Trophoblast cell (in vitro differentiated cells and primary cell): ENCODE data around the gene URB1.

Experiments used
- DNase-seq, 2 donors: peaks; one replicate each; pipeline ENCODE4 v3.0.0-alpha.2; 2016
- H2AFZ ChIP-seq: 2 replicates; pipeline ENCODE4 v1.6.1; 2013; ENCODE audit warnings: low read length, moderate library complexity, mild to moderate bottlenecking; ENCODE audit not compliant: insufficient read depth, poor library complexity
- H2AK5ac ChIP-seq: 2 replicates; pipeline ENCODE4 v1.6.1; 2013; ENCODE audit warnings: mild to moderate bottlenecking, low read length
- H2BK120ac ChIP-seq: 2 replicates; pipeline ENCODE4 v1.6.1; 2013; ENCODE audit warnings: low read length, mild to moderate bottlenecking, moderate library complexity; ENCODE audit not compliant: insufficient read depth, poor library complexity
- H2BK12ac ChIP-seq: 2 replicates; pipeline ENCODE4 v1.6.1; 2013; ENCODE audit warnings: mild to moderate bottlenecking, low read length, moderate library complexity
- H2BK5ac ChIP-seq: 2 replicates; pipeline ENCODE4 v1.6.1; 2013; ENCODE audit warnings: low read length, low read depth, moderate library complexity, mild to moderate bottlenecking; ENCODE audit not compliant: poor library complexity
- H3K14ac ChIP-seq: 2 replicates; pipeline ENCODE4 v1.6.1; 2013; ENCODE audit warnings: mild to moderate bottlenecking, low read length
- H3K18ac ChIP-seq: 2 replicates; pipeline ENCODE4 v1.6.1; 2013; ENCODE audit warnings: mild to moderate bottlenecking, low read length
- H3K23ac ChIP-seq: 2 replicates; pipeline ENCODE4 v1.6.1; 2013; ENCODE audit warnings: low read length
- H3K27ac ChIP-seq: 2 replicates; pipeline ENCODE4 v1.5.1; 2013; ENCODE audit warnings: low read depth, mild to moderate bottlenecking, inconsistent platforms, low read length, moderate library complexity
- H3K27me3 ChIP-seq: 2 replicates; pipeline ENCODE4 v1.6.1; 2013; ENCODE audit warnings: inconsistent platforms, mild to moderate bottlenecking, low read length, moderate library complexity; ENCODE audit not compliant: insufficient read depth
- H3K36me3 ChIP-seq, 2 experiments: 1 replicate in 1 of 2; 2 replicates in 1 of 2; pipeline ENCODE4 v1.6.1; 2013; ENCODE audit warnings: low read length in 2 of 2, mild to moderate bottlenecking in 2 of 2, moderate library complexity in 1 of 2; ENCODE audit not compliant: insufficient read depth in 2 of 2, control insufficient read depth in 1 of 2
- H3K4ac ChIP-seq: 2 replicates; pipeline ENCODE4 v1.6.1; 2013; ENCODE audit warnings: low read depth, mild to moderate bottlenecking, low read length, moderate library complexity
- H3K4me1 ChIP-seq, 2 experiments: 1 replicate in 1 of 2; 2 replicates in 1 of 2; pipeline ENCODE4 v1.6.1; 2013; ENCODE audit warnings: low read length in 2 of 2, mild to moderate bottlenecking in 2 of 2, moderate library complexity in 1 of 2; ENCODE audit not compliant: insufficient read depth in 2 of 2, control insufficient read depth in 1 of 2
- H3K4me2 ChIP-seq: 2 replicates; pipeline ENCODE4 v1.6.1; 2013; ENCODE audit warnings: inconsistent platforms, mild to moderate bottlenecking, low read length, moderate library complexity
- H3K4me3 ChIP-seq: 2 replicates; pipeline ENCODE4 v1.5.1; 2013; ENCODE audit warnings: mild to moderate bottlenecking, low read depth, low read length, inconsistent platforms
- H3K79me1 ChIP-seq: one replicate; pipeline ENCODE4 v1.6.1; 2013; ENCODE audit warnings: low read length
- H3K79me2 ChIP-seq: 2 replicates; pipeline ENCODE4 v1.6.1; 2013; ENCODE audit warnings: low read length, mild to moderate bottlenecking; ENCODE audit not compliant: control insufficient read depth, insufficient read depth, poor library complexity
- H3K9ac ChIP-seq: 2 replicates; pipeline ENCODE4 v1.6.1; 2013; ENCODE audit warnings: mild to moderate bottlenecking, low read length
- H3K9me3 ChIP-seq: 2 replicates; pipeline ENCODE4 v1.6.1; 2013; ENCODE audit warnings: low read depth, mild to moderate bottlenecking, control low read depth, inconsistent platforms, low read length; ENCODE audit not compliant: insufficient read depth
- H4K12ac ChIP-seq: 2 replicates; pipeline ENCODE4 v1.6.1; 2013; ENCODE audit warnings: low read depth, mild to moderate bottlenecking, low read length, moderate library complexity
- H4K8ac ChIP-seq: 2 replicates; pipeline ENCODE4 v1.6.1; 2013; ENCODE audit warnings: low read depth, mild to moderate bottlenecking, low read length, moderate library complexity
- H4K91ac ChIP-seq: one replicate; pipeline ENCODE4 v1.6.1; 2013; ENCODE audit warnings: low read depth, mild to moderate bottlenecking, low read length, moderate library complexity
- WGBS: extraction: QIAGEN DNeasy Blood & Tissue Kit; methylation state at CpG from one replicate; pipeline ENCODE4 v1.1.7; 2013; ENCODE audit warnings: missing lambda C conversion rate; ENCODE audit not compliant: insufficient read length, insufficient coverage; ENCODE audit errors: extremely low coverage; 5-methylcytosine and 5-hydroxymethylcytosine counted together

Gene URB1

DNA sequence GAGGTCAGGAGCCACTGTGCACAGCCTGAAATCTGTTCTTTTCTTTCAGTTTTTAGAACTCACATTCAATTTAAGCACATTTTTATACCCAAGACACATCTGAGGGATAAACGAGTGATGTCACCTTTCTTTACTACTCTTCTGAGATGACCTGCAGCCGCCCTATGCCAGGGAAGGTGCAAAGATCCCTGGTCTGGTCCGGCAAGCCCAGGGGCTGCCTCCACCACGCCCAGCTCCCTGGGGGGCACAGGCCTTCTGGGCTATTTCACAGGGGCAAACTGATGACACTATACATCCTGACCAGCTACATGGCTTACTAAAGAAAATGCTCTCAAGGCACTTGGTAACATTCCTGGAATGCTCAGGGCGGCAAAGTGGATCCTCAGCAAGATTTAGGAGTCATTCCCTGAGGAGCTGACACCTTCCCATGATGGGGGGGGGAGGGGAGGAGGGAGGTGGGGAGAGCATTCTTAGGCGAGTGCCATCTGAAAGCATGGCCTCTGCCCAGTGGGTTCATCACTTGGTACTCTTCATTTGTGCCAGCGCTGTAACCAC is 82.8 kb downstream of the URB1 start:
- peaks cover 15 to 24% of the 10 kb centered on the region in 2 experiments for H3K36me3 ChIP-seq
- no peak overlapping the region for H3K9ac ChIP-seq
- H2AK5ac ChIP-seq = no peak overlapping the region
- H2BK120ac ChIP-seq = no peak overlapping the region
- peaks cover 0 to 8% of the 10 kb centered on the region in 2 experiments for H3K4me1 ChIP-seq
- H3K14ac ChIP-seq = no peak overlapping the region
- no peak overlapping the region for H2AFZ ChIP-seq
- no peak overlapping the region for H3K18ac ChIP-seq
- H3K4me3 ChIP-seq = no peak overlapping the region
- H3K27me3 ChIP-seq = no peaks in the 10 kb centered on the region
- no peak for DNase-seq
- no peak overlapping the region for H4K91ac ChIP-seq
- no peak overlapping the region for H3K4me2 ChIP-seq
- H3K9me3 ChIP-seq = peaks cover 3% of the 10 kb centered on the region
- H2BK12ac ChIP-seq = no peak overlapping the region
- no peak overlapping the region for H4K12ac ChIP-seq
- no peaks in the 10 kb centered on the region for H3K79me2 ChIP-seq
- H4K8ac ChIP-seq = no peak overlapping the region
- H3K79me1 ChIP-seq = no peaks in the 10 kb centered on the region
- no peak overlapping the region for H3K4ac ChIP-seq
- H3K27ac ChIP-seq = no peak overlapping the region
- no peak overlapping the region for H2BK5ac ChIP-seq
- H3K23ac ChIP-seq = no peak overlapping the region
- WGBS = no CpG with 5 or more reads among the region's 7 CpGs

GRCh38 chr21:32308696-32309095 is 84.1 kb downstream of the URB1 start:
- no peak overlapping the region for H2BK120ac ChIP-seq
- no peaks in the 10 kb centered on the region for H3K79me1 ChIP-seq
- no CpG with 5 or more reads among the region's 10 CpGs for WGBS
- no peak overlapping the region for H3K23ac ChIP-seq
- no peak overlapping the region for H2AFZ ChIP-seq
- no peak overlapping the region for H2AK5ac ChIP-seq
- no peak overlapping the region for H3K4me3 ChIP-seq
- no peak overlapping the region for H4K91ac ChIP-seq
- no peaks in the 10 kb centered on the region for H3K27me3 ChIP-seq
- H2BK5ac ChIP-seq = no peak overlapping the region
- H3K18ac ChIP-seq = no peak overlapping the region
- no peak for DNase-seq
- no peak overlapping the region for H3K4me2 ChIP-seq
- H3K14ac ChIP-seq = no peak overlapping the region
- peaks cover 9 to 18% of the 10 kb centered on the region in 2 experiments for H3K36me3 ChIP-seq
- peaks cover 0 to 8% of the 10 kb centered on the region in 2 experiments for H3K4me1 ChIP-seq
- H4K8ac ChIP-seq = no peak overlapping the region
- H4K12ac ChIP-seq = no peak overlapping the region
- no peak overlapping the region for H3K27ac ChIP-seq
- no peaks in the 10 kb centered on the region for H3K79me2 ChIP-seq
- H3K9me3 ChIP-seq = no peaks in the 10 kb centered on the region
- no peak overlapping the region for H3K4ac ChIP-seq
- no peak overlapping the region for H2BK12ac ChIP-seq
- no peak overlapping the region for H3K9ac ChIP-seq

- Histone ChIP-seq H2AK5ac (no peak overlapping the region), H3K27ac (no peak overlapping the region), H3K4ac (no peak overlapping the region), H2AFZ (no peak overlapping the region), H3K14ac (no peak overlapping the region), H4K91ac (no peak overlapping the region), H3K23ac (no peak overlapping the region), H3K18ac (no peak overlapping the region), H4K12ac (no peak overlapping the region), H4K8ac (no peak overlapping the region), H3K9ac (no peak overlapping the region), H3K4me1 (peaks cover 0 to 8% of the 10 kb centered on the region in 2 experiments), H3K27me3 (no peaks in the 10 kb centered on the region), H2BK5ac (no peak overlapping the region), H3K79me1 (no peaks in the 10 kb centered on the region), H2BK12ac (no peak overlapping the region), H2BK120ac (no peak overlapping the region), H3K36me3 (peaks cover 9 to 16% of the 10 kb centered on the region in 2 experiments), H3K9me3 (no peaks in the 10 kb centered on the region), H3K79me2 (no peaks in the 10 kb centered on the region), H3K4me3 (no peak overlapping the region), H3K4me2 (no peak overlapping the region)
- DNase-seq = no peak
- no CpG with 5 or more reads among the region's 4 CpGs for WGBS
Observed at GRCh38 chr21:32307706-32308105, 85.1 kb downstream of the URB1 start.

DNA sequence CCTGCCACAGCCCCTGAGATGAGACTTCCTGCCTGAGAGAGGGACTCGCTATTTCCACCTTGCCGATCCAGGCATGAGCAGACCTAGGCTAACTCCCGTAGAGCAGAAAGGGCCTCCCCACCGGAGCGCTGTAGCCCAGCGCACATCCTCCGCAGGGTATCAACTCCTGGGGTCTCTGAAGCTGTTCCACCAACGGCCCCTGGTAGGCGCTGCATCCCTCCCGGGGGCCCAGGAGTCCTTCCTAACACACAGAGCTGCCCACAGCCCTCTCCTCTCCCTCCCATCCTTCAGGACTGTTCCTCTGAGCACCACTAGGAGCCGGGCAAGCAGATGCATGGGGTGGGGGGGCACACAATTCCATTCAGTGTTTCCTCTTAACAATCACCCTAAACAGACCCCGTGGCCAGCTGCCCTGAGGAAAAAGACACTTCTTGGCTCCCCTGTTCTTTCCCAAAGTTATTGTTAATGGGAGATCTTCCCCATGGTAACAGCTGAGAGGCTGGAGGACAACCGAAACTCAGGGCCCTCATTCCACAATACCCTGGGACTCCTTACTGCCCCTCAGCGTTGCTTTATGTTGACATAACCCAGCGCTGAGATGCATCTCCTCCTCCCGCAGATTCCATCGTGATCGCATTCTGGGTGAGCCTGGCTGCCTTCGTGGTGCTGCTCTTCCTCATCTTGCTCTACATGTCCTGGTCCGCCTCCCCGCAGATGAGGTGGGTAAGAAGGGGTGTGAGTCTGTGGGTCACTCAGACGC is 86.6 kb downstream of the URB1 start:
- no peak overlapping the region for H4K91ac ChIP-seq
- H3K4me3 ChIP-seq = no peak overlapping the region
- H2BK5ac ChIP-seq = no peak overlapping the region
- H3K4ac ChIP-seq = no peak overlapping the region
- H3K36me3 ChIP-seq = peaks cover 3 to 4% of the 10 kb centered on the region in 2 experiments
- no peak overlapping the region for H3K9ac ChIP-seq
- DNase-seq = no peak
- H2AK5ac ChIP-seq = no peak overlapping the region
- no peaks in the 10 kb centered on the region for H3K79me1 ChIP-seq
- H4K8ac ChIP-seq = no peak overlapping the region
- no peak overlapping the region for H3K18ac ChIP-seq
- no peaks in the 10 kb centered on the region for H3K79me2 ChIP-seq
- H2BK120ac ChIP-seq = no peak overlapping the region
- H3K4me1 ChIP-seq = peaks cover 0 to 8% of the 10 kb centered on the region in 2 experiments
- no peak overlapping the region for H2BK12ac ChIP-seq
- no peak overlapping the region for H3K14ac ChIP-seq
- no peak overlapping the region for H3K27ac ChIP-seq
- no peak overlapping the region for H4K12ac ChIP-seq
- no peak overlapping the region for H2AFZ ChIP-seq
- H3K4me2 ChIP-seq = no peak overlapping the region
- no CpG with 5 or more reads among the region's 22 CpGs for WGBS
- peaks cover 1% of the 10 kb centered on the region for H3K9me3 ChIP-seq
- H3K23ac ChIP-seq = no peak overlapping the region
- H3K27me3 ChIP-seq = no peaks in the 10 kb centered on the region
